ENCODE data around the gene DPP10. TPM values are rescaled to one million over a fixed set of nuclear protein-coding genes. Genes with fewer than 3 reads are reported as not detected.

Gene DPP10
- total and polyA plus RNA-seq, 4 experiments from 2014 or later = not detected

- H3K27ac Mint-ChIP-seq = no peak overlapping the region
- Histone ChIP-seq H3K4me3 (ENCODE audit: low read length in 2 of 2) (no peak overlapping the region), H3K27me3 (ENCODE audit: insufficient read depth, low read length) (no peaks in the 10 kb centered on the region), H3K4me1 (ENCODE audit: insufficient read depth, low read length) (no peaks in the 10 kb centered on the region), H3K27ac (ENCODE audit: low read depth, low read length) (no peak overlapping the region), H3K36me3 (ENCODE audit: insufficient read depth, low read length) (no peaks in the 10 kb centered on the region), H3K9me3 (ENCODE audit: control insufficient read depth in 1 of 2, low read length in 2 of 2) (no peaks in the 10 kb centered on the region)
- no peak for DNase-seq
- peaks cover 0 to 17% (median 5%) of the 10 kb centered on the region in 8 donors for H3K9me3 Mint-ChIP-seq
- ChIA-PET CTCF (ENCODE audit: partially characterized antibody) (no interaction called here), POLR2A (ENCODE audit: partially characterized antibody) (no interaction called here)
- H3K36me3 Mint-ChIP-seq = no peaks in the 10 kb centered on the region
- H3K4me3 Mint-ChIP-seq = no peak overlapping the region
- intact Hi-C loops (cut with micrococcal nuclease) = no loop called here
- H3K27me3 Mint-ChIP-seq = no peaks in the 10 kb centered on the region
- no peaks in the 10 kb centered on the region for H3K4me1 Mint-ChIP-seq
Observed at GRCh38 chr2:115842306-115842705, 1399.9 kb downstream of the DPP10 start.

- Histone ChIP-seq H3K27me3 (ENCODE audit: insufficient read depth, low read length) (no peaks in the 10 kb centered on the region), H3K4me1 (ENCODE audit: insufficient read depth, low read length) (no peaks in the 10 kb centered on the region), H3K27ac (ENCODE audit: low read depth, low read length) (no peak overlapping the region), H3K36me3 (ENCODE audit: insufficient read depth, low read length) (no peaks in the 10 kb centered on the region), H3K9me3 (ENCODE audit: control insufficient read depth in 1 of 2, low read length in 2 of 2) (no peaks in the 10 kb centered on the region), H3K4me3 (ENCODE audit: low read length in 2 of 2) (no peak overlapping the region)
- H3K36me3 Mint-ChIP-seq = no peaks in the 10 kb centered on the region
- POLR2A ChIA-PET (ENCODE audit: partially characterized antibody) = no interaction called here
- no peaks in the 10 kb centered on the region for H3K4me1 Mint-ChIP-seq
- no peak overlapping the region for H3K27ac Mint-ChIP-seq
- CTCF ChIA-PET (ENCODE audit: partially characterized antibody) = no interaction called here
- peaks cover 0 to 22% (median 7%) of the 10 kb centered on the region in 8 donors for H3K9me3 Mint-ChIP-seq
- intact Hi-C loops (cut with micrococcal nuclease) = no loop called here
- H3K4me3 Mint-ChIP-seq = no peak overlapping the region
- DNase-seq = no peak
- H3K27me3 Mint-ChIP-seq = no peaks in the 10 kb centered on the region
Observed at GRCh38 chr2:115848192-115848591, 1405.8 kb downstream of the DPP10 start.

DNA sequence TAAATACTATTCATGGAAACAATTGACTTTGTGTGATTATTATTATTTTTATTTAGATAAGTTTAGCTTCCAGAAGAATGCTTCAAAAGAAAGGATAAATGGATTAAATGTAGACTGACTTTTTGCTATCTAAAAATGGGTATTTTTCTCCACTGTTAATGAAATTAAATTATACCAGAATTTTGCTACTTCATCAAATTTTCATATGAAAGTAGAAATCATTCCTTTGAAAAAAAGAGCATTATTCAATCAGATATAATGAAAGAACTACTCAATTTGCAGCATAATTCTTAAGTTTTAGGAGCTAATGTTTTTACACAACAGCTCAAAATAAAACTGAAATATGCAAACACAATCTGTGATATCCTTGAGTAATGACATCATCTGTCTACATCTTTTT, 1424.6 kb downstream of the DPP10 start:
- Mint-ChIP-seq H3K36me3 (no peaks in the 10 kb centered on the region), H3K27me3 (no peaks in the 10 kb centered on the region), H3K4me1 (no peaks in the 10 kb centered on the region), H3K9me3 (peaks cover 0 to 21% (median 13%) of the 10 kb centered on the region in 8 donors), H3K4me3 (no peak overlapping the region), H3K27ac (no peak overlapping the region)
- Histone ChIP-seq H3K36me3 (ENCODE audit: insufficient read depth, low read length) (no peaks in the 10 kb centered on the region), H3K9me3 (ENCODE audit: control insufficient read depth in 1 of 2, low read length in 2 of 2) (no peaks in the 10 kb centered on the region), H3K27me3 (ENCODE audit: insufficient read depth, low read length) (no peaks in the 10 kb centered on the region), H3K27ac (ENCODE audit: low read depth, low read length) (no peak overlapping the region), H3K4me3 (ENCODE audit: low read length in 2 of 2) (no peak overlapping the region), H3K4me1 (ENCODE audit: insufficient read depth, low read length) (no peaks in the 10 kb centered on the region)
- DNase-seq = no peak
- ChIA-PET POLR2A (ENCODE audit: partially characterized antibody) (no interaction called here), CTCF (ENCODE audit: partially characterized antibody) (no interaction called here)
- intact Hi-C loops (cut with micrococcal nuclease) = no loop called here

DNA sequence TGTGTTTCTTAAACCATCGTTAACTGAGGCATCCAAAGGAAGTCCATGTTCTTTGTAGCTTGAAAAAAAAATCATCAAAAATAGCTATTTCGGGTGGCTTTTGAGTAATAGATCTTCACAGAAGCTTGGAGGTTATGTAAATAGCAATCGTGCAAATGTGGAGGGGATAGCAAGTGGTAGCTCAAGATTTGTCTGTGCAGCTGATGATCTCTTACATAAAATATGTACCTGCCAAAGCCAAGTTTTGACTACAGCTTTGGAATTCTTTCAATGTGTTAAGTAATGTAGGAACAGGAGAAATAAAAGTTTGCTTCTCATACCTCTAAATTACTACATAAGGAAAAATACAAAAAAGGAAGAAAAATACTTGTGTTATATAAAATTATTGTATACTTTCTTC, 1432.0 kb downstream of the DPP10 start:
- intact Hi-C loops (cut with micrococcal nuclease) = no loop called here
- CTCF ChIA-PET (ENCODE audit: partially characterized antibody) = no interaction called here
- Mint-ChIP-seq H3K4me1 (no peaks in the 10 kb centered on the region), H3K36me3 (no peaks in the 10 kb centered on the region), H3K27me3 (no peaks in the 10 kb centered on the region), H3K9me3 (peaks cover 0 to 38% (median 9%) of the 10 kb centered on the region in 8 donors), H3K4me3 (no peak overlapping the region), H3K27ac (no peak overlapping the region)
- POLR2A ChIA-PET (ENCODE audit: partially characterized antibody) = no interaction called here
- Histone ChIP-seq H3K27me3 (ENCODE audit: insufficient read depth, low read length) (no peaks in the 10 kb centered on the region), H3K36me3 (ENCODE audit: insufficient read depth, low read length) (no peaks in the 10 kb centered on the region), H3K4me3 (ENCODE audit: low read length in 2 of 2) (no peak overlapping the region), H3K27ac (ENCODE audit: low read depth, low read length) (no peak overlapping the region), H3K9me3 (ENCODE audit: control insufficient read depth in 1 of 2, low read length in 2 of 2) (peaks cover 0 to 3% of the 10 kb centered on the region in 2 donors), H3K4me1 (ENCODE audit: insufficient read depth, low read length) (no peaks in the 10 kb centered on the region)
- DNase-seq = no peak

GRCh38 chr2:115880558-115880957, 1438.1 kb downstream of the DPP10 start:
- H3K36me3 Mint-ChIP-seq = no peaks in the 10 kb centered on the region
- Histone ChIP-seq H3K9me3 (ENCODE audit: control insufficient read depth in 1 of 2, low read length in 2 of 2) (no peaks in the 10 kb centered on the region), H3K36me3 (ENCODE audit: insufficient read depth, low read length) (no peaks in the 10 kb centered on the region), H3K4me3 (ENCODE audit: low read length in 2 of 2) (no peak overlapping the region), H3K27me3 (ENCODE audit: insufficient read depth, low read length) (no peaks in the 10 kb centered on the region), H3K27ac (ENCODE audit: low read depth, low read length) (no peak overlapping the region), H3K4me1 (ENCODE audit: insufficient read depth, low read length) (no peaks in the 10 kb centered on the region)
- no peaks in the 10 kb centered on the region for H3K27me3 Mint-ChIP-seq
- no peaks in the 10 kb centered on the region for H3K4me1 Mint-ChIP-seq
- ChIA-PET POLR2A (ENCODE audit: partially characterized antibody) (no interaction called here), CTCF (ENCODE audit: partially characterized antibody) (no interaction called here)
- H3K4me3 Mint-ChIP-seq = no peak overlapping the region
- no peak overlapping the region for H3K27ac Mint-ChIP-seq
- no peak for DNase-seq
- peaks cover 4 to 32% (median 12%) of the 10 kb centered on the region in 8 donors for H3K9me3 Mint-ChIP-seq
- intact Hi-C loops (cut with micrococcal nuclease) = no loop called here

- Histone ChIP-seq H3K27me3 (ENCODE audit: insufficient read depth, low read length) (no peaks in the 10 kb centered on the region), H3K36me3 (ENCODE audit: insufficient read depth, low read length) (no peaks in the 10 kb centered on the region), H3K4me3 (ENCODE audit: low read length in 2 of 2) (no peak overlapping the region), H3K9me3 (ENCODE audit: control insufficient read depth in 1 of 2, low read length in 2 of 2) (no peaks in the 10 kb centered on the region), H3K27ac (ENCODE audit: low read depth, low read length) (no peak overlapping the region), H3K4me1 (ENCODE audit: insufficient read depth, low read length) (no peaks in the 10 kb centered on the region)
- no peak overlapping the region for H3K4me3 Mint-ChIP-seq
- H3K9me3 Mint-ChIP-seq = peaks cover 3 to 37% (median 16%) of the 10 kb centered on the region in 8 donors
- DNase-seq = no peak
- H3K4me1 Mint-ChIP-seq = no peaks in the 10 kb centered on the region
- H3K27ac Mint-ChIP-seq = no peak overlapping the region
- CTCF ChIA-PET (ENCODE audit: partially characterized antibody) = no interaction called here
- no peaks in the 10 kb centered on the region for H3K27me3 Mint-ChIP-seq
- H3K36me3 Mint-ChIP-seq = no peaks in the 10 kb centered on the region
- intact Hi-C loops (cut with micrococcal nuclease) = no loop called here
- POLR2A ChIA-PET (ENCODE audit: partially characterized antibody) = no interaction called here
Observed at GRCh38 chr2:115887209-115887776, 1444.9 kb downstream of the DPP10 start.

Measured in CD4-positive, alpha-beta memory T cell (primary cell).